Uterus (tissue), 2 donors: Measurements from ENCODE around the gene SLC49A3.

ENCODE experiments used
- CTCF ChIP-seq, 4 experiments: fragments of 200-600 bp in 2 of 4; fragments of 450-650 bp in 2 of 4; sonication (generic) in 2 of 4; IDR thresholded peaks; one replicate each; pipeline ENCODE4 v1.5.1; 2016 to 2019; ENCODE audit warnings: antibody characterized with exemption in 4 of 4, mild to moderate bottlenecking in 2 of 4, moderate library complexity in 1 of 4
- POLR2A ChIP-seq, 2 donors: fragments of 450-650 bp; IDR thresholded peaks; one replicate each; pipeline ENCODE4 v1.6.1; 2016; ENCODE audit warnings: antibody characterized with exemption in 2 of 2, mild to moderate bottlenecking in 1 of 2, moderate library complexity in 1 of 2

DNA sequence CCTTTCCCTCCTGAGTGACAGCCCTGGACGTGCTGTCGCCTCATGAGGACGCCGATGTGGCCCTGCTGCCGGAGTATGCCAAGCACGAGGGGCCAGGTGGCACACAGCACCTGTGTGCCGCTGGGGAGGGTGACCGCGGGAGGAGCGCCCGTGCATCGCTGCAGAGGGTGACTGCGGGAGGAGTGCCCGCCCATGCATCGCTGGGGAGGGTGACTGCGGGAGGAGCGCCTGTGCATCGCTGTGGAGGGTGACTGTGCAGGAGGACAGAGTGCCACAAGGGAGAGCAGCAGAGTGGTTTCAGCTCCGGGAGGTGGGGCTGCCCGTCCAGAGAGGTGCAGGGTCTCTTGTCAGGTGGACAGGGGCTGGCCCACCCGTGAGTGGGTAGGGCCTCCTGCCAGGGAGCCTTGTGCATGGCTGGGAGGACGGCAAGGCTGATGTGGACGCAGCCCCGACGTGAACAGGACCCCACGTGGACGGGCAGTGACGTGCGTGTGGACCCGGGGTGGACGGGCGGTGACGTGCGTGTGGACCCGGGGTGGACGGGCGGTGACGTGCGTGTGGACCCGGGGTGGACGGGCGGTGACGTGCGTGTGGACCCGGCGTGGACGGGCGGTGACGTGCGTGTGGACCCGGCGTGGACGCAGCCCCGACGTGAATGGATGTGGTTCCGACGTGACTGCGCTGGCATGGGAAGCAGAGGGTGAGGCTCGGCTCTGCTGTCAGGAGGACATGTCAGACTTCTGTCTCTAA, 31.3 kb upstream of the SLC49A3 start:
- TF ChIP-seq CTCF (IDR thresholded peaks at IDR 0.05) (no peak), POLR2A (IDR thresholded peaks at IDR 0.05) (no peak)
